Common myeloid progenitor, CD34-positive (primary cell): ENCODE data around the gene PFKFB2.

Experiments used
- CTCF ChIA-PET: fragments of 350-600 bp; sonication (Branson Sonifier 250); formaldehyde crosslinking; loops from one replicate; lab custom pipeline; 2021; ENCODE audit warnings: antibody characterized with exemption; lab: Charles Lee
- POLR2A ChIA-PET: fragments of 350-600 bp; sonication (Branson Sonifier 250); formaldehyde crosslinking; loops from one replicate; lab custom pipeline; 2021; ENCODE audit warnings: antibody characterized with exemption; lab: Charles Lee
- DNase-seq, 3 donors: peaks; one replicate each; pipeline versions ENCODE4 v3.0.0 to v3.0.0-alpha.2; 2013
- H3K27ac ChIP-seq, 2 experiments: 1 replicate in 1 of 2; 2 replicates in 1 of 2; pipeline ENCODE4 v1.7.0; 2013; ENCODE audit warnings: inconsistent platforms in 2 of 2, low read length in 2 of 2, mild to moderate bottlenecking in 2 of 2, low read depth in 1 of 2, moderate library complexity in 1 of 2; ENCODE audit not compliant: severe bottlenecking in 2 of 2, insufficient read depth in 1 of 2, poor library complexity in 1 of 2
- H3K27me3 ChIP-seq, 5 experiments: replicated peaks in 2 of 5; 1 replicate in 3 of 5; 2 replicates in 2 of 5; pipeline versions ENCODE4 v1.6.1 to v1.7.0; 2013; ENCODE audit warnings: low read length in 4 of 5, mild to moderate bottlenecking in 2 of 5, moderate library complexity in 2 of 5, inconsistent platforms in 1 of 5; ENCODE audit not compliant: insufficient read depth in 5 of 5, control insufficient read depth in 4 of 5
- H3K36me3 ChIP-seq, 4 experiments: 1 replicate in 2 of 4; 2 replicates in 2 of 4; pipeline versions ENCODE4 v1.6.1 to v1.7.0; 2013; ENCODE audit warnings: low read length in 3 of 4, control low read depth in 1 of 4, mild to moderate bottlenecking in 1 of 4; ENCODE audit not compliant: control insufficient read depth in 4 of 4, insufficient read depth in 4 of 4
- H3K4me1 ChIP-seq, 4 experiments: 1 replicate in 3 of 4; 2 replicates in 1 of 4; pipeline versions ENCODE4 v1.6.1 to v1.7.1; 2013; ENCODE audit warnings: low read length in 3 of 4, mild to moderate bottlenecking in 3 of 4, control low read depth in 1 of 4, inconsistent platforms in 1 of 4, moderate library complexity in 1 of 4; ENCODE audit not compliant: control insufficient read depth in 4 of 4, insufficient read depth in 4 of 4; ENCODE audit errors: control extremely low read depth in 1 of 4
- H3K4me3 ChIP-seq, 7 experiments: 1 replicate in 4 of 7; 2 replicates in 3 of 7; pipeline versions ENCODE4 v1.5.1 to v1.7.0; 2013; ENCODE audit warnings: mild to moderate bottlenecking in 7 of 7, low read length in 6 of 7, moderate library complexity in 6 of 7, inconsistent platforms in 2 of 7, low read depth in 2 of 7, control low read depth in 1 of 7; ENCODE audit not compliant: insufficient read depth in 4 of 7, control insufficient read depth in 1 of 7; ENCODE audit errors: extremely low read depth in 1 of 7
- H3K9me3 ChIP-seq, 5 experiments: 1 replicate in 4 of 5; 2 replicates in 1 of 5; pipeline versions ENCODE4 v1.6.1 to v1.7.1; 2013; ENCODE audit warnings: low read length in 4 of 5, mild to moderate bottlenecking in 2 of 5, inconsistent platforms in 1 of 5, low read depth in 1 of 5, moderate library complexity in 1 of 5; ENCODE audit not compliant: control insufficient read depth in 4 of 5, insufficient read depth in 2 of 5; ENCODE audit errors: control extremely low read depth in 1 of 5
- WGBS: methylation state at CpG from one replicate; pipeline ENCODE4 v1.1.5; 2013; ENCODE audit not compliant: insufficient coverage; 5-methylcytosine and 5-hydroxymethylcytosine counted together

PFKFB2 gene

GRCh38 chr1:207070811-207071210, 17.7 kb downstream of the PFKFB2 start:
- POLR2A ChIA-PET: interaction anchor here (1.1 kb wide), 1 partner anchor 17 kb away, joined by 4 read pairs; the partner anchor contains the start of gene PFKFB2
- WGBS: 76% methylated on average over 3 of the region's 4 CpGs

GRCh38 chr1:207071426-207071825, 18.4 kb downstream of the PFKFB2 start:
- no peak overlapping the region for H3K27ac ChIP-seq
- peaks cover 20 to 51% (median 41%) of the 10 kb centered on the region in 4 experiments for H3K4me1 ChIP-seq
- no peaks in the 10 kb centered on the region for H3K9me3 ChIP-seq
- H3K36me3 ChIP-seq: peaks cover 0 to 2% (median under 1%) of the 10 kb centered on the region in 4 experiments
- no peaks in the 10 kb centered on the region for H3K27me3 ChIP-seq
- WGBS: 100% methylated on average over 1 of the region's 6 CpGs
- CTCF ChIA-PET: interaction anchor here (0.6 to 3.2 kb wide), 12 partner anchors 9 to 355 kb away, joined by 3 to 18 read pairs (median 4); partner anchors contain the start of genes PFKFB2 and YOD1
- peak overlapping the region in 2 of 7 experiments; percentile 14 to 32 for H3K4me3 ChIP-seq
- POLR2A ChIA-PET: interaction anchor here (1.1 kb wide), 1 partner anchor 18 kb away, joined by 4 read pairs; the partner anchor contains the start of gene PFKFB2
- DNase-seq: no peak

More at GRCh38 chr1:207070811-207071210, 17.7 kb downstream of the PFKFB2 start:
- no peaks in the 10 kb centered on the region for H3K27me3 ChIP-seq
- peaks cover 0 to 5% (median under 1%) of the 10 kb centered on the region in 4 experiments for H3K36me3 ChIP-seq
- peak overlapping the region in 3 of 7 experiments; percentile 18 to 32 (median 27) for H3K4me3 ChIP-seq
- H3K4me1 ChIP-seq: peaks cover 20 to 51% (median 41%) of the 10 kb centered on the region in 4 experiments
- no peak overlapping the region for H3K27ac ChIP-seq
- peak; percentile 44 to 84 (median 81) for DNase-seq
- CTCF ChIA-PET: interaction anchor here (0.9 to 3.2 kb wide), 12 partner anchors 9 to 136 kb away, joined by 3 to 18 read pairs (median 4); partner anchors contain the start of genes PFKFB2 and YOD1
- no peaks in the 10 kb centered on the region for H3K9me3 ChIP-seq

- CTCF ChIA-PET: interaction anchor here (0.6 to 3.2 kb wide), 9 partner anchors 11 to 354 kb away, joined by 3 to 18 read pairs (median 4); partner anchors contain the start of genes C4BPB, PFKFB2 and YOD1
- POLR2A ChIA-PET: no interaction called here
- peak in 2 of 3 donors; percentile 65 to 77 for DNase-seq
- peak overlapping the region in 2 of 7 experiments; percentile 21 to 44 for H3K4me3 ChIP-seq
- H3K27me3 ChIP-seq: no peaks in the 10 kb centered on the region
- peaks cover 20 to 46% (median 40%) of the 10 kb centered on the region in 4 experiments for H3K4me1 ChIP-seq
- H3K36me3 ChIP-seq: peaks cover 0 to 2% (median under 1%) of the 10 kb centered on the region in 4 experiments
- H3K27ac ChIP-seq: no peak overlapping the region
- no peaks in the 10 kb centered on the region for H3K9me3 ChIP-seq
- WGBS: 8% methylated on average over 8 of the region's 8 CpGs
Measured at GRCh38 chr1:207072233-207072632, 19.2 kb downstream of the PFKFB2 start.

DNA sequence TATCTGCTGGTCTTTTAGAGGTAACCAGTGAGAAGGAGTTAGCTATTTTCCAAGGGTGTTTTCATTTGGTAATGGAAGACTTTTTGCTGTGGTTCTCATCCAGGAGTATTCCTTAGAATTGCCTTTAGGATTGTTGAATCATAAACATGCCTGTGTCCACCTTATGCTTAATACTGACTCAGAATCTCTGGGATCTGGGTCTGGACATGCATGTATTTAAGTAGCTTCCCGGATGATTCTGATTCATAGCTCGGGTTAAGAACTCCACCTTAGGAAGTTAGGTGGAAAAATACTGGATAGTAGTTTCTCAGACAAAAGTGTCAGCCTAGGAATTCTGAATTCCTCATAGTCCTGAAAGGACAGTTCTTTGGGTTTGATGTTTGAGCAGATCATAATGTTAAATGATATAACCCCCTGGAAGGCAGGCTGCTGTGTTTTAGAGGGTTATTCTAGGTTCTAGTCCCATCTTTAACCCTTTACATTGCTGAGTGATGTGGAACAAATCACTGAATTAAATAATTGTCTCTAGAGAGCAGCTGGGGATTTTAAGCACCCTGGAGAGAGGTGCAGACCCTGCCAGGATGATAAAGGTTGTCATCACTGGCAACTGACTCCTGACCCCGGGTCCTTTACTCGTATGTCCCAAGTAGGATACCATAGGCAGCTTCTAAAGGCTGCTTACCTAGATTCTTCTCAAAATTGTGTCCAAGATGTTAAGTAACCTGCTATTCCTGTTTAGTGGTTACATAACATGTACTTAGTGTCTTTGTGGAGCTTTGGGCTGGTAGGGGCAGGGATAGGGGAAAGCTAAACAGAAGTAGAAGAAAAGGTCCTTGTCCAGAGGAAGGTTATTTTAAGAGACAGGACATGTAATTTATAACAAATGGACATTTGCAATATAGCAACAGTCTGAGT, 21.1 kb downstream of the PFKFB2 start:
- 90% methylated on average over 4 of the region's 4 CpGs for WGBS
- Histone ChIP-seq H3K27ac (no peak overlapping the region), H3K9me3 (no peaks in the 10 kb centered on the region), H3K4me1 (peaks cover 22 to 40% (median 36%) of the 10 kb centered on the region in 4 experiments), H3K27me3 (no peaks in the 10 kb centered on the region), H3K4me3 (no peak overlapping the region), H3K36me3 (no peaks in the 10 kb centered on the region)
- ChIA-PET POLR2A (no interaction called here), CTCF (interaction anchor here (1.1 to 4.1 kb wide), 9 partner anchors 10 to 331 kb away, joined by 3 to 20 read pairs (median 7); partner anchors contain the start of genes C1orf116 and YOD1)
- DNase-seq: no peak

DNA sequence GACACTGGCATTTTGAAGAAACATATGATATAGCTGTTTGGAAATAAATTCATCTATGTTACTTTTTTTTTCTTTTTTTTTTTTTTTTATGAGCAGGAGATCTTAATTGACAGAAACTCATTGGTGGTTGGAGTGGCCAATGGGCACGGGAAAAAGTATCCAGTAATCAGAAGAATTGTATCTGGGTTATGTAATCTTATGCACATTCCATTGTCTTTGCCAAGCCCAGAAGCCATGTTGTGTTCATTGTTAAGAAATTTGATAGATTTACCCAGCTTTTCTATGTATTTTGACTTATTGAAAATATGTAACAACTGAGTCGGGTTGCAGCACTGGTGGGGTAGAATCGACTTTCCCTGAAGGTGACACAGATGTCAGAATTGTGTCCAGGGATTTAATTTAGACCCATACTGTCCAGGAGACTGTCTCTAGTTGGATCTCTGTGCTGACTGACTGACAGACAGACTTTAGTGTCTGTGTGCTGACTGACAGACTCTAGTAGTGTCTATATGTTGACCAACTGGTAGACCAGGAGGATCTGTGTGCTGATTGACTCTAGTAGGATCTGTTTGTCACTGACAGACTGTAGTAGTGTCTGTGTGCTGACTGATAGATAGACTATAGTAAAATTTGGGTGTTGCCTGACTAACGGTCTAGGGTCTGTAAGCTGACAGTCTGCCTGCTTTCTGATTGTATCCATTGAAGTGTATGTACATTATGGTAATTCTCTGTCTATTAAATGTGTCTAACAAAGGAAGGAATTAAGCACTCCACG, 23.3 kb downstream of the PFKFB2 start:
- Histone ChIP-seq H3K9me3 (no peaks in the 10 kb centered on the region), H3K4me3 (no peak overlapping the region), H3K36me3 (no peaks in the 10 kb centered on the region), H3K27ac (no peak overlapping the region), H3K4me1 (peaks cover 8 to 18% (median 15%) of the 10 kb centered on the region in 4 experiments), H3K27me3 (no peaks in the 10 kb centered on the region)
- WGBS: 100% methylated on average over 3 of the region's 5 CpGs
- ChIA-PET CTCF (interaction anchor here (0.9 to 4.1 kb wide), 12 partner anchors 16 to 424 kb away, joined by 3 to 20 read pairs (median 5); partner anchors contain the start of gene YOD1), POLR2A (no interaction called here)
- DNase-seq: no peak

DNA sequence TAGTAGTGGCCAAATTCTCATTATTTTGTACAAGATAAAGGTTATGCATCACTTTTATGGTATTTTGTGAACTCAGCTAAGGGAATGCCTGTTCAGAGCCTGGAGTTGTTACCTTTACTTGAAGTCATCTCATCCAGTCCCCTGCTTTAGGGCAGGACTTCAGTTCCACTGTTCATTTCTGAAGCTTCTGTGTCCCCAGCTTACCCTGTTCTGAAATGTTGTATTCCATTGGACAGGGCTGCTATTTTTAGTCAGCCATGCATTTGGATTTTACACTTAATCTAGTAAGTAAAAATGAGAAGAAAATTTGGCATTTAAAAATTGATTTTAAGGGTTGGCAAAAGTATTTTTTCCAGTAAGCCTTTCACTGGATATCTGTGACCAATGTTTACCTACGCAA, 23.9 kb downstream of the PFKFB2 start:
- DNase-seq: no peak
- H3K27ac ChIP-seq: no peak overlapping the region
- H3K4me1 ChIP-seq: peaks cover 2 to 11% (median 9%) of the 10 kb centered on the region in 4 experiments
- no peaks in the 10 kb centered on the region for H3K9me3 ChIP-seq
- ChIA-PET CTCF (interaction anchor here (0.9 to 4.1 kb wide), 9 partner anchors 17 to 423 kb away, joined by 3 to 20 read pairs (median 5); partner anchors contain the start of gene YOD1), POLR2A (no interaction called here)
- WGBS: no CpG with 5 or more reads among the region's 1 CpG
- no peak overlapping the region for H3K4me3 ChIP-seq
- H3K27me3 ChIP-seq: no peaks in the 10 kb centered on the region
- H3K36me3 ChIP-seq: no peaks in the 10 kb centered on the region
